GM12891 (cell line): ENCODE results near the gene CPNE5.

Source experiments
- PAX5 ChIP-seq: IDR thresholded peaks from 2 replicates; pipeline ENCODE4 v1.6.1; 2011; ENCODE audit warnings: low read length, moderate library complexity, mild to moderate bottlenecking; ENCODE audit not compliant: insufficient read depth, severe bottlenecking
- POLR2A ChIP-seq: IDR thresholded peaks from 2 replicates; pipeline ENCODE4 v1.6.1; 2011; ENCODE audit warnings: low read depth, low read length, control low read depth
- POLR2AphosphoS5 ChIP-seq: IDR thresholded peaks from 2 replicates; pipeline ENCODE4 v1.6.1; 2011; ENCODE audit warnings: low read depth, low read length, control low read depth
- TAF1 ChIP-seq: IDR thresholded peaks from 2 replicates; pipeline ENCODE4 v1.6.1; 2011; ENCODE audit warnings: low read depth, low read length, control low read depth

GRCh38 chr6:36779227-36779626, 60.0 kb downstream of the CPNE5 start:
- no peak for TF ChIP-seq POLR2A
- TF ChIP-seq TAF1: no peak
- no peak for TF ChIP-seq POLR2AphosphoS5
- TF ChIP-seq PAX5: no peak
